ENCODE results near the gene RACK1.
A peak's percentile ranks its signal among the peaks of the same experiment; 100 is the strongest.
"Not testable (repeated sequence)": the region's sequence is repeated elsewhere in the genome, so short reads cannot be mapped to it uniquely, and the experiment has no call there.

RACK1 gene

GRCh38 chr5:181243564-181244343 lies at the start of gene RACK1:
TSS of gene RACK1 (minus strand) at chr5:181243906. CDS start at chr5:181243800, 106 bp downstream.
- DNase-seq, result peak; percentile 90

DNA sequence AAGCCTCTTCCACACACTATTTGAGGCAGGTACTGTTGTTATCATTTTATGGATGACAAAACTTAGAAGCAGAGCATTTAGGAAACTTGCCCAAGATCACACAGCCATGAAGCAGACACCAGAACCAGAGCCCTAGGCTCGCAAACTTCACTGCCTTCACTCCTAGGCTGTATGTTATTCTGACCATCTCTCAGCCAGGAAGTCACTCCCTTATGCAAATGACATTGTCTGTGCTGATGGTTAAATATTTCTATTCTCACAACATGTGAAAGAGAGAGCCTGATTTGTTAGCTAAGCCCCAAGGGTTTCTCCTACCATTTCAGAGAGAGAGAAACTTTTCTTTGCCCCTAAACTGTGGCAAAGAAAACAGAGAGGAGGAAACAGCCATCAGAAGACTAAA lies 43.6 kb upstream of the RACK1 start:
- not testable (repeated sequence) for DNase-seq

GRCh38 chr5:181285962-181286705 lies 42.4 kb upstream of the RACK1 start:
- not testable (repeated sequence) for DNase-seq

GRCh38 chr5:181283841-181284755 lies 40.4 kb upstream of the RACK1 start:
- DNase-seq, result not testable (repeated sequence)

GRCh38 chr5:181283347-181283746 lies 39.6 kb upstream of the RACK1 start:
- no peak for DNase-seq

DNA sequence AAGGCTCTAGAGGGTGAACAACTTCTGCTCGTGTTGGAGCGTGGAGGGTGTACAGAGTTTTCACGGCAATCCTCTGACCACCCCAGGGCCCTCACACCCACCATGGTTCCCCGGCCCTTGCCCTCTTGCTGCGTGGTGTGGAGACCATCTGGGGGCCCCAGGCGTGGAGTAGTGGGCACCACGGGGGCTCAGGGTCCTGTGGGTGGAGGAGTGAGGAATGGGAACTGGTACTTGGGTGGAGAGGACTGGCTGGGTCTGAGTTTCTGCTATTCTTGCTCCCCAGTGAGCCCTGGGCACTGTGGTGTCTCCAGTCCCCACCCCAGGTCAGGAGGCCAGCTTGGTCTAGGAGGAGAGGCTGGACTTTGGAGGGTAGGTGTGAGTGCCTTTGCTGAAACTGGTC lies 39.2 kb upstream of the RACK1 start:
- DNase-seq, result no peak

DNA sequence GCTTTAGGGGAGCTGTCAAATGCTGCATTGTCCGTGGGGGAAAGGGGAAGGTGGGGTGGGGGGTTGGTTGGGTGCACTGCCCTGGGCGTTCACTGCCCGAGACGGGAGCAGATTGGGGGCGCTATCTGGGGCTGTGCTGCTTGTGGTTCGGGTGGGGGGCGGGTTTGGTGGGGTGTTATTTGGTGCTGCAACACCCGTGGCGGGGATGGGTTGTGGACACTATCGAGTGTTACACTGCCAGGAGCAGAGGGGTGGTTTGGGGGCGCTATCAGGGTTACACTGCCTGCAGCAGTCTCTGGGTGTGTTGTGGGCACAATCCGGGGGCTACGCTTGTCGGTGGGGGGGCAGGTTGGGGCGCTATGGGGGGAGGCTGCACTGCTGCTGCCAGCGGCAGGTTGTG lies 38.7 kb upstream of the RACK1 start:
- not testable (repeated sequence) for DNase-seq

GRCh38 chr5:181281984-181282316 lies 38.2 kb upstream of the RACK1 start:
- DNase-seq, result no peak

GRCh38 chr5:181281077-181281983 lies 37.6 kb upstream of the RACK1 start:
- DNase-seq, result no peak

DNA sequence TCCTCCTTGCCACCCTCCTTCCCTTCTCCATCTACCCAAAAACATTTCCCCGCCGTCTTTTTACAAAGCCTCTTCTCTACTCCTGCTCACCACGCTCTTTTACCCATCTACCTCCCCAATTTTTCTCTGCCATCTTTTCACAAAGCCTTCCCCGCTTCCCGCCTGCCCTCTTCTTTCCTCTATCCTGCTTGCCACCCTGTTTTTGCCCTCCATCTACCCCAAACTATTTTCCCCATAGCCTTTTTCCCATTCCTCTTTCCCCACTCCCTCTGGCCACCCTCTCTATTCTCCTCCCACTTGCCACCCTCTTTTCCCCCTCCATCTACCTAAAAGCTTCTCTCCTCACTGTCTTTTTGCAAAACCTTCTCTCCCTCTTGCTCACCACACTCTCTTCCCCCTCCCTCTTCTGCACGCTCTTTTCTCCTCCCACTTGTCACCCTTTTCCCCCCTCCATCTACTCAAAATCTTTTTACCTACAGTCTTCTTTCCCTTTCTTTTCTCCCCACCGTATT lies 36.6 kb upstream of the RACK1 start:
- no peak for DNase-seq

- DNase-seq, result not testable (repeated sequence)
Measured at GRCh38 chr5:181273433-181273744, 29.7 kb upstream of the RACK1 start.

GRCh38 chr5:181271081-181271480 lies 27.4 kb upstream of the RACK1 start:
- DNase-seq, result no peak

GRCh38 chr5:181267907-181268306 lies 24.2 kb upstream of the RACK1 start:
- DNase-seq, result not testable (repeated sequence)

GRCh38 chr5:181267291-181267904 lies 23.7 kb upstream of the RACK1 start:
- DNase-seq, result not testable (repeated sequence)

- DNase-seq, result no peak
Measured at GRCh38 chr5:181265092-181265671, 21.5 kb upstream of the RACK1 start.

DNA sequence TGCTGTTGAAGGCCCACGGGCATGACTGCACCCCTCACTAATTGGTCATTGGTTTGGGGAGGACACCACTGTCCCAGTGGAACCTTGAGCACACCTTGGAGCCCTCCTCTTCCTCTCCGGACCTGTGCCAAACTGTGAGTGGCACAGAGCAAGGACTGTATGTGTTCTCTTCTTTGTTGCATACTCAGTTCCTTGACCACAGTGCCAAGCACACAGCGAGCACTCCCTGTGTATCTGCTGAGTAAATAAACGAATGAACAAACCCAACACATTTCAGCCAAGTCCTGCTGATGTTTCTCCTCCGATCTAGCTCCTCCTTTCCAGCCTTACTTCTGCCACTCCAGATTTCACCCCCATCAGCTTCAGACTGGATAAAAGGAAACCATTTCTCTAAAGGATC lies 19.9 kb upstream of the RACK1 start:
- no peak for DNase-seq

- DNase-seq, result no peak
Measured at GRCh38 chr5:181261320-181262049, 17.8 kb upstream of the RACK1 start.

DNA sequence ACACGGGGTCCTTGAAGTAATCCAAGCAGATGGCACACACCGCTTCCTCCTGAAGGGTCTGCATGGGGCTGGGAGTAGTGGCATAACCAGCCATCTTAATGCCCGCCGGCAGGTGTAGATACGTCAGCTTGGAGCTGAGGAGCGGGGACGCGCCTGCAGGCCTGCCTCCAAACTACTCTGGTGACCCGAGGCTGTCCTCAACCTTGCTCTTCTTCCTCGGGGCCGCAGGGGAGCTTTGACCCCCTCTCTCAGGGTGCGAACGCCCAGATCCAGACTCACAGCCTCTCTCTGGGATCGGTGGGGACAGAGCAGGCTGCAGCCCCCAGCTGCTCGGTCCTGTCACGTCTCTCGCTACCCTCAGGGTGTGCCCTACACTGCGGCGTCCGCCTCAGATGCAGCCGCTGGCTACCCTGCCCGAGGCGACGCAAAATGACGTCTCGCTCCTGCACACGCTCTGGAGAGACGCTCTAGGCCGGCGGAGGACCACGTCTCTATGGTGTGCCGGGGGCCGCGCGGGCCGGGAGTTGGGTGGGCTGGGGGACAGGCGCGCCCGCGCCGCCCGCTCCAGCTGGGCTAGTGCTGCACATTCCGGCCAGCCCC lies 17.1 kb upstream of the RACK1 start, which contains the start of gene TRIM52:
Gene TRIM52, minus strand, starts transcription at position 424 of the 600 bp plus-strand sequence. Its CDS starts 330 bp downstream, at position 94.
- peak; percentile 94 for DNase-seq

DNA sequence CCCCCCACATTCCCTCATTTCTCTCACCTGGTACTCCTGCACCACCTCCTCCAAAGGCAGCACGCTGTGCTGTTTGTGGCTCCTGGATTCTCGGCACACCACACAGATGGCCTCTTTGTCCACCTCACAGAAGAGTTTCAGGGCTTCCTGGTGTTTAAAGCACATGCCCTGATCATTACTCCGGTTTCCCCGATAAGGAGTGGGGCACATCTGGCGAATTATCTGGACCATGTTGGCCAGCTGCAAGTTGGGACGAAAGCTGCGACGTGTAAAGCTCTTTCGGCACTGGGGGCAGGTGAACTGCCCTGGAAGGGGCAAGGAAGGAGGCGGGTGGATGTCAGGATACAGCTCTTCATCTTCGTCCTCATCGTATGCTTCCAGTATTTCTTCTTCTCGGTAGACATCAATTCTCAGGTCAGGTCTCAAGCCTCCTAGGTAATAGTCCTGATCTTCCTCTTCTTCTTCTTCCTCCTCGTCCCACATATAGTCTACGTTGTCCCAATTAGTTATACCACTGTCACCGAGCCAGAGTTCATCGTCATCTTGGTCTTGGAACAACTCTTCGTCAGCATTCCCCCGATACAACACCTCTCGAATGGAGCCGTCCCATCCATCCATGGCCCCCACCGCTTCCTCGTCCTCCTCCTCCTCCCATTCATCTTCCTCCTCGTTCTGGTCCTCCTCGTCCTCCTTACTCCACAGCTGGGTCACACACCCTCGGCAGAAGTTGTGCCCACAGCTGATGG lies 16.4 kb upstream of the RACK1 start:
- DNase-seq, result no peak
